DOHH2 (cell line): ENCODE measurements around the gene FKBP15.
"Not testable (repeated sequence)": the region's sequence is repeated elsewhere in the genome, so short reads cannot be mapped to it uniquely, and the experiment has no call there.

ENCODE experiments used
- H3F3A ChIP-seq: fragments of 200-600 bp; sonication (generic), shearing (Covaris generic); 2 replicates; pipeline ENCODE4 v1.6.0; 2016; ENCODE audit warnings: antibody characterized with exemption, mild to moderate bottlenecking; ENCODE audit not compliant: control insufficient read depth, insufficient read depth
- H3K27ac ChIP-seq: fragments of 200-600 bp; sonication (generic); 2 replicates; pipeline ENCODE4 v1.5.1; 2014; ENCODE audit warnings: low read depth, mild to moderate bottlenecking, low read length, moderate library complexity
- H3K27me3 ChIP-seq: fragments of 200-600 bp; sonication (generic); 2 replicates; pipeline ENCODE4 v1.6.1; 2014; ENCODE audit warnings: mild to moderate bottlenecking, low read length, mixed read lengths; ENCODE audit not compliant: control insufficient read depth
- H3K36me3 ChIP-seq: fragments of 200-600 bp; sonication (generic); 2 replicates; pipeline ENCODE4 v1.6.1; 2014; ENCODE audit warnings: mild to moderate bottlenecking, low read length, moderate library complexity, mixed read lengths; ENCODE audit not compliant: control insufficient read depth
- H3K4me1 ChIP-seq: fragments of 200-600 bp; sonication (generic); 2 replicates; pipeline ENCODE4 v1.6.1; 2014; ENCODE audit warnings: mild to moderate bottlenecking, low read length, mixed read lengths; ENCODE audit not compliant: control insufficient read depth
- H3K4me2 ChIP-seq: fragments of 200-600 bp; sonication (generic); 2 replicates; pipeline ENCODE4 v1.6.0; 2014; ENCODE audit warnings: mild to moderate bottlenecking, low read length, moderate library complexity
- H3K4me3 ChIP-seq: fragments of 200-600 bp; sonication (generic); 2 replicates; pipeline ENCODE4 v1.5.1; 2014; ENCODE audit warnings: mild to moderate bottlenecking, low read length, mixed read lengths
- H3K79me2 ChIP-seq: fragments of 200-600 bp; sonication (generic); 2 replicates; pipeline ENCODE4 v1.6.1; 2014; ENCODE audit warnings: mild to moderate bottlenecking, low read length, mixed read lengths; ENCODE audit not compliant: control insufficient read depth
- H3K9me2 ChIP-seq: fragments of 200-600 bp; sonication (generic); replicated peaks from 2 replicates; pipeline ENCODE4 v1.6.1; 2014; ENCODE audit warnings: mild to moderate bottlenecking, low read length, mixed read lengths; ENCODE audit not compliant: control insufficient read depth
- H3K9me3 ChIP-seq: fragments of 200-600 bp; sonication (generic); 2 replicates; pipeline ENCODE4 v1.6.1; 2014; ENCODE audit warnings: antibody characterized with exemption, low read length, mixed read lengths; ENCODE audit not compliant: control insufficient read depth, insufficient read depth
- H4K20me1 ChIP-seq: fragments of 200-600 bp; sonication (generic); 2 replicates; pipeline ENCODE4 v1.6.0; 2014; ENCODE audit warnings: low read depth, mild to moderate bottlenecking, antibody characterized with exemption, low read length, moderate library complexity; ENCODE audit not compliant: control insufficient read depth, insufficient read depth
- CTCF ChIP-seq: fragments of 200-600 bp; sonication (generic); IDR thresholded peaks from one replicate; pipeline ENCODE4 v1.5.1; 2014; ENCODE audit warnings: antibody characterized with exemption, mild to moderate bottlenecking, low read depth, low read length; ENCODE audit not compliant: poor library complexity, severe bottlenecking
- EZH2phosphoT487 ChIP-seq: fragments of 200-600 bp; sonication (generic); IDR thresholded peaks from 2 replicates; pipeline ENCODE4 v1.6.1; 2017; ENCODE audit warnings: borderline replicate concordance, mild to moderate bottlenecking, antibody characterized with exemption, low read length, moderate library complexity, mixed read lengths

The FKBP15 gene

GRCh38 chr9:113254991-113255390 lies 33.9 kb upstream of the FKBP15 start:
- Histone ChIP-seq H3K9me2 (no peaks in the 10 kb centered on the region), H3K4me3 (no peak overlapping the region), H3K27me3 (no peaks in the 10 kb centered on the region), H3K27ac (no peak overlapping the region), H3K4me2 (no peak overlapping the region), H3K4me1 (no peaks in the 10 kb centered on the region), H4K20me1 (no peaks in the 10 kb centered on the region), H3K9me3 (no peaks in the 10 kb centered on the region), H3F3A (no peaks in the 10 kb centered on the region), H3K36me3 (peaks cover 23% of the 10 kb centered on the region), H3K79me2 (0 out of 2 replicates have a peak, but pooled peaks cover 3% of the 10 kb centered on the region)
- TF ChIP-seq EZH2phosphoT487 (no peak), CTCF (no peak)

GRCh38 chr9:113250807-113251206 lies 29.7 kb upstream of the FKBP15 start:
- H3K4me2 ChIP-seq, result no peak overlapping the region
- no peaks in the 10 kb centered on the region for H3F3A ChIP-seq
- H3K27ac ChIP-seq, result no peak overlapping the region
- H3K9me2 ChIP-seq, result no peaks in the 10 kb centered on the region
- peaks cover 21% of the 10 kb centered on the region for H3K79me2 ChIP-seq
- H3K9me3 ChIP-seq, result no peaks in the 10 kb centered on the region
- H3K36me3 ChIP-seq, result no peaks in the 10 kb centered on the region
- no peaks in the 10 kb centered on the region for H4K20me1 ChIP-seq
- TF ChIP-seq CTCF, result no peak
- no peak for TF ChIP-seq EZH2phosphoT487
- H3K4me3 ChIP-seq, result no peak overlapping the region
- H3K4me1 ChIP-seq, result peaks cover 22% of the 10 kb centered on the region
- H3K27me3 ChIP-seq, result no peaks in the 10 kb centered on the region

- H4K20me1 ChIP-seq, H3K36me3 ChIP-seq, H3K9me2 ChIP-seq, H3F3A ChIP-seq, H3K4me2 ChIP-seq, H3K9me3 ChIP-seq, H3K27me3 ChIP-seq, H3K27ac ChIP-seq, H3K4me3 ChIP-seq: not testable (repeated sequence)
- Histone ChIP-seq H3K79me2 (peaks cover 28% of the 10 kb centered on the region), H3K4me1 (peaks cover 34% of the 10 kb centered on the region)
Measured at GRCh38 chr9:113249661-113250060, 28.6 kb upstream of the FKBP15 start.

GRCh38 chr9:113247640-113248039 lies 26.6 kb upstream of the FKBP15 start:
- peak overlapping the region; percentile 51 for H3K4me2 ChIP-seq
- H3K27me3 ChIP-seq, result no peaks in the 10 kb centered on the region
- H3F3A ChIP-seq, result 0 out of 2 replicates have a peak, but pooled peaks cover 2% of the 10 kb centered on the region
- no peak overlapping the region for H3K4me3 ChIP-seq
- TF ChIP-seq EZH2phosphoT487 (no peak), CTCF (no peak)
- H4K20me1 ChIP-seq, result no peaks in the 10 kb centered on the region
- H3K36me3 ChIP-seq, result no peaks in the 10 kb centered on the region
- H3K27ac ChIP-seq, result peak overlapping the region; percentile 27; the same call in 1 of the 2 replicates
- H3K4me1 ChIP-seq, result peaks cover 53% of the 10 kb centered on the region
- peaks cover 34% of the 10 kb centered on the region for H3K79me2 ChIP-seq
- H3K9me3 ChIP-seq, result no peaks in the 10 kb centered on the region
- no peaks in the 10 kb centered on the region for H3K9me2 ChIP-seq
